Neuron (in vitro differentiated cells): ENCODE results near the gene PLCL1.

Experiments
- H2AFZ ChIP-seq: one replicate; pipeline ENCODE4 v1.6.1; 2013; ENCODE audit warnings: low read depth, mild to moderate bottlenecking, inconsistent platforms, low read length, moderate library complexity
- H3K27me3 ChIP-seq: one replicate; pipeline ENCODE4 v1.6.1; 2013; ENCODE audit warnings: low read length; ENCODE audit not compliant: insufficient read depth
- H3K36me3 ChIP-seq: one replicate; pipeline ENCODE4 v1.6.1; 2013; ENCODE audit warnings: low read length; ENCODE audit not compliant: insufficient read depth
- H3K4me1 ChIP-seq: one replicate; pipeline ENCODE4 v1.6.1; 2013; ENCODE audit warnings: low read length; ENCODE audit not compliant: insufficient read depth
- H3K4me3 ChIP-seq: 2 replicates; pipeline ENCODE4 v1.5.1; 2013; ENCODE audit warnings: mild to moderate bottlenecking, low read length, moderate library complexity
- H3K9me3 ChIP-seq: one replicate; pipeline ENCODE4 v1.6.1; 2013; ENCODE audit warnings: low read length

The PLCL1 gene

GRCh38 chr2:198066597-198066996 lies 262.2 kb downstream of the PLCL1 start:
- Histone ChIP-seq H3K4me1 (no peaks in the 10 kb centered on the region), H2AFZ (no peak overlapping the region), H3K9me3 (no peaks in the 10 kb centered on the region), H3K27me3 (no peaks in the 10 kb centered on the region), H3K4me3 (no peak overlapping the region), H3K36me3 (no peaks in the 10 kb centered on the region)

GRCh38 chr2:198072655-198073054 lies 268.3 kb downstream of the PLCL1 start:
- Histone ChIP-seq H3K36me3 (no peaks in the 10 kb centered on the region), H2AFZ (no peak overlapping the region), H3K9me3 (no peaks in the 10 kb centered on the region), H3K4me1 (no peaks in the 10 kb centered on the region), H3K4me3 (no peak overlapping the region), H3K27me3 (no peaks in the 10 kb centered on the region)

GRCh38 chr2:198073253-198073652 lies 268.9 kb downstream of the PLCL1 start:
- Histone ChIP-seq H3K9me3 (no peaks in the 10 kb centered on the region), H2AFZ (no peak overlapping the region), H3K4me1 (no peaks in the 10 kb centered on the region), H3K4me3 (no peak overlapping the region), H3K27me3 (no peaks in the 10 kb centered on the region), H3K36me3 (no peaks in the 10 kb centered on the region)

GRCh38 chr2:198077477-198077876 lies 273.1 kb downstream of the PLCL1 start:
- Histone ChIP-seq H3K36me3 (no peaks in the 10 kb centered on the region), H3K27me3 (no peaks in the 10 kb centered on the region), H2AFZ (no peak overlapping the region), H3K4me3 (no peak overlapping the region), H3K9me3 (no peaks in the 10 kb centered on the region), H3K4me1 (no peaks in the 10 kb centered on the region)

GRCh38 chr2:198080879-198081765 lies 276.7 kb downstream of the PLCL1 start:
- Histone ChIP-seq H3K36me3 (no peaks in the 10 kb centered on the region), H3K27me3 (no peaks in the 10 kb centered on the region), H2AFZ (no peak overlapping the region), H3K4me3 (no peak overlapping the region), H3K4me1 (no peaks in the 10 kb centered on the region), H3K9me3 (no peaks in the 10 kb centered on the region)

GRCh38 chr2:198084156-198084555 lies 279.8 kb downstream of the PLCL1 start:
- Histone ChIP-seq H3K9me3 (no peaks in the 10 kb centered on the region), H3K27me3 (no peaks in the 10 kb centered on the region), H3K36me3 (no peaks in the 10 kb centered on the region), H2AFZ (no peak overlapping the region), H3K4me1 (no peaks in the 10 kb centered on the region), H3K4me3 (no peak overlapping the region)

- H3K27me3 ChIP-seq, result no peaks in the 10 kb centered on the region
- no peak overlapping the region for H2AFZ ChIP-seq
- H3K9me3 ChIP-seq, result no peaks in the 10 kb centered on the region
- H3K4me1 ChIP-seq, result no peaks in the 10 kb centered on the region
- no peak overlapping the region for H3K4me3 ChIP-seq
- H3K36me3 ChIP-seq, result no peaks in the 10 kb centered on the region
These were observed 291.6 kb downstream of the PLCL1 start for GRCh38 chr2:198096002-198096401.

GRCh38 chr2:198096965-198097364 lies 292.6 kb downstream of the PLCL1 start:
- Histone ChIP-seq H3K27me3 (no peaks in the 10 kb centered on the region), H3K9me3 (no peaks in the 10 kb centered on the region), H3K4me1 (no peaks in the 10 kb centered on the region), H2AFZ (no peak overlapping the region), H3K36me3 (no peaks in the 10 kb centered on the region), H3K4me3 (no peak overlapping the region)

- no peaks in the 10 kb centered on the region for H3K36me3 ChIP-seq
- H2AFZ ChIP-seq, result no peak overlapping the region
- H3K9me3 ChIP-seq, result no peaks in the 10 kb centered on the region
- no peak overlapping the region for H3K4me3 ChIP-seq
- no peaks in the 10 kb centered on the region for H3K4me1 ChIP-seq
- no peaks in the 10 kb centered on the region for H3K27me3 ChIP-seq
These were observed 293.2 kb downstream of the PLCL1 start for GRCh38 chr2:198097630-198098029.

GRCh38 chr2:198098386-198098785 lies 294.0 kb downstream of the PLCL1 start:
- Histone ChIP-seq H3K27me3 (no peaks in the 10 kb centered on the region), H2AFZ (no peak overlapping the region), H3K36me3 (no peaks in the 10 kb centered on the region), H3K4me3 (no peak overlapping the region), H3K9me3 (no peaks in the 10 kb centered on the region), H3K4me1 (no peaks in the 10 kb centered on the region)

GRCh38 chr2:198098918-198099317 lies 294.5 kb downstream of the PLCL1 start:
- H3K9me3 ChIP-seq, result no peaks in the 10 kb centered on the region
- H3K4me3 ChIP-seq, result no peak overlapping the region

GRCh38 chr2:198100346-198100745 lies 296.0 kb downstream of the PLCL1 start:
- Histone ChIP-seq H3K9me3 (no peaks in the 10 kb centered on the region), H3K4me1 (no peaks in the 10 kb centered on the region), H2AFZ (no peak overlapping the region), H3K4me3 (no peak overlapping the region), H3K27me3 (no peaks in the 10 kb centered on the region), H3K36me3 (no peaks in the 10 kb centered on the region)

More at GRCh38 chr2:198098918-198099317, 294.5 kb downstream of the PLCL1 start:
- Histone ChIP-seq H3K27me3 (no peaks in the 10 kb centered on the region), H3K4me1 (no peaks in the 10 kb centered on the region), H2AFZ (no peak overlapping the region), H3K36me3 (no peaks in the 10 kb centered on the region)

GRCh38 chr2:198101688-198102087 lies 297.3 kb downstream of the PLCL1 start:
- H3K27me3 ChIP-seq, result no peaks in the 10 kb centered on the region
- H2AFZ ChIP-seq, result no peak overlapping the region
- H3K9me3 ChIP-seq, result no peaks in the 10 kb centered on the region
- H3K4me1 ChIP-seq, result no peaks in the 10 kb centered on the region
- no peaks in the 10 kb centered on the region for H3K36me3 ChIP-seq
- H3K4me3 ChIP-seq, result no peak overlapping the region

GRCh38 chr2:198102120-198102519 lies 297.7 kb downstream of the PLCL1 start:
- no peaks in the 10 kb centered on the region for H3K27me3 ChIP-seq
- no peak overlapping the region for H3K4me3 ChIP-seq
- H3K4me1 ChIP-seq, result no peaks in the 10 kb centered on the region
- H3K9me3 ChIP-seq, result no peaks in the 10 kb centered on the region
- no peaks in the 10 kb centered on the region for H3K36me3 ChIP-seq
- H2AFZ ChIP-seq, result no peak overlapping the region
